Measurements from ENCODE around the gene C1orf115.

DNA sequence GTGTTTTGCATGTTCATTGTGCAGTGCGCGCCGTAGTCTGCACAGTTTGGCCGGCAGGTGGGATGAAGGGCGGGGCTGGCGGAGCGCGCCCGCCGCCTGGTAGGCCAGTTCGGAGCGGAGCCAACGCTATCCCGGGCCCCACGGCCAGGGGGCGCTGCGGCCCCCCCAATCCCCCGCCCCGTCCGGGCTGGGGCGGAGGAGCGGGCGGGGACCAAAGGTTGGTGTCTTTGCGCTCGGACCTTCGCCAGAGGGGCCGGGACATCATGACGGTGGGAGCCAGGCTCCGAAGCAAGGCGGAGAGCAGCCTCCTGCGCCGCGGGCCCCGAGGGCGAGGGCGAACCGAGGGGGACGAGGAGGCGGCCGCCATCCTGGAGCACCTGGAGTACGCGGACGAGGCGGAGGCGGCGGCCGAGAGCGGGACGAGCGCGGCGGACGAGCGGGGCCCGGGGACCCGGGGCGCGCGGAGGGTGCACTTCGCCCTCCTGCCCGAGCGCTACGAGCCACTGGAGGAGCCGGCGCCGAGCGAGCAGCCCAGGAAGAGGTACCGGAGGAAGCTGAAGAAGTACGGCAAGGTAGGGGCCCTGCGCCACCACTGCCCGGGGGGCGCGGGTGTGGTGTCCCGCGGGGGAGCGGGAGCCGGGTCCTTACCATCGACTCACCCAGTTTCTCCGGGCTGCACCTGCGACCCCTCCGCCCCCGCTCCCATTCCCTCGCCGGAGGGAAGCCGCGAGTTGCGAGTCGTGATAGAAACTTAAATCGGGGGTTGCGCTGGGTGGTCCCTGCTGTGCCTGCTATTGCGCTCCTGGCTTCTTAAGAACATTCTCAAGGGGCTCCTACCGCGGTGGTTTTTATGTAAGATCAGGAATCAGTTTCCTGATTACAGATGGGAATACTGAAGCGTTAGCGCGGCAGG lies at the start of gene C1orf115:
- TF ChIP-seq CTCF (IDR thresholded peaks at IDR 0.05; ENCODE audit: low read depth, low read length, poor library complexity, severe bottlenecking) (peak; percentile 29), EZH2phosphoT487 (IDR thresholded peaks at IDR 0.05; ENCODE audit: borderline replicate concordance, low read length) (no peak)
